Activated T-cell treated with anti-CD3 and anti-CD28 coated beads, Interleukin-2, amount 50 U/mL, for 72 hours (primary cell): ENCODE measurements around the gene PDIA2. TPM values are rescaled to one million over a fixed set of nuclear protein-coding genes. Genes with fewer than 3 reads are reported as not detected.

Source experiments
- ATAC-seq, 2 donors: fragments of 150-1000 bp; cut with Tn5 transposase; replicated peaks in 1 of 2; 2 replicates each; pipeline ENCODE4 v1.10.0; 2021; ENCODE audit warnings: moderate library complexity in 2 of 2, mild to moderate bottlenecking in 1 of 2
- DNase-seq, 2 donors: peaks; one replicate each; pipeline ENCODE4 v3.0.0; 2021 to 2022; ENCODE audit warnings: mixed read lengths in 1 of 2
- H3K27ac Mint-ChIP-seq: one replicate; pipeline ENCODE4 v1.8.0; 2022; ENCODE audit warnings: mild to moderate bottlenecking, moderate library complexity, mixed read lengths
- H3K27me3 Mint-ChIP-seq: one replicate; pipeline ENCODE4 v1.8.0; 2022; ENCODE audit warnings: low read depth, mixed read lengths
- H3K36me3 Mint-ChIP-seq, 2 donors: one replicate each; pipeline ENCODE4 v1.8.0; 2022; ENCODE audit warnings: mixed read lengths in 2 of 2, mild to moderate bottlenecking in 1 of 2; ENCODE audit not compliant: insufficient read depth in 2 of 2
- H3K4me1 Mint-ChIP-seq: one replicate; pipeline ENCODE4 v1.8.0; 2022; ENCODE audit warnings: low read depth, mixed read lengths
- H3K4me3 Mint-ChIP-seq, 2 donors: one replicate each; pipeline ENCODE4 v1.8.0; 2022; ENCODE audit warnings: mild to moderate bottlenecking in 2 of 2, mixed read lengths in 2 of 2, moderate library complexity in 2 of 2
- H3K9me3 Mint-ChIP-seq, 2 donors: one replicate each; pipeline ENCODE4 v1.8.0; 2022; ENCODE audit warnings: mixed read lengths in 2 of 2
- total RNA-seq, 2 donors: library from RNA; stranded (reverse); gene quantifications; one replicate each; pipeline ENCODE4 v1.2.3, GENCODE V29; 2022

Gene PDIA2
- total RNA-seq, 2 donors from 2014 or later, result 0.42 TPM; not detected in 1

DNA sequence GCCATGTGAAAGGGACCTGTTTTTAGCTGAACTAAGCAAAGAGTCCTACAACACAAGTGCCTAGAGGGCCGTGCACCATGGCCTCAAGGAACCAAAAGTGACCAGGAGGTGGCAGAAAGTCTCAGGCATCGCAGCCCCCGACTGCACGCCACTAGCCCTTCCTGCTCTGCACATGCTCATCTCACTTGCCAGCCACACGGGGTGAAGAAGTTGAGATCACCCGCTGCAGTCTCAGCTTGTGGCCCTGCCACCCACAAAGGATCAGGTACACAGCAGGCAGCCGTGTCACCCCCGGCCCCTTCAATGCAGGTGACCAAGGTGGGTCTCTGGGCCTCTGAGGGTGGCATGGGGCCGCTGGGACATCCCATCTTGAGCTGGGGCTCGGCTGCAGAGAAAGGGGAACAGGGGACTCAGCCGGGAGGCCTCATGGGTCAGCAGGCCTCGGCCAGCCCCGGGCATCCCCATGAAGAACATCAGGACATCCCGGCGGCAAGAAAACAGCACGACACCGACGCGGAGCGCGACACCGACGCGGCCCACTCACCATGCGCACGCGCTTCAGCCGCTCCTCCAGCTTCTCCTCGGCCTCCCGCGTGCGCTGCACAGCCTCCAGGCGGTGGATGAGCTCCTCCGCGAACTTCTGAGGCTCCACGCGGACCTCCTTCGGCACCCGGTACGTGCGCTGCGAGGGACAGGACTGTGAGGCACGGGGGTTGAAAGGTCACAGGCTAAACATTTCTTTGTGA, 21.0 kb downstream of the PDIA2 start:
- no peaks in the 10 kb centered on the region for H3K9me3 Mint-ChIP-seq
- no peak overlapping the region for H3K4me3 Mint-ChIP-seq
- ATAC-seq (no peak), DNase-seq (no peak)
- H3K4me1 Mint-ChIP-seq, result peaks cover 2% of the 10 kb centered on the region
- H3K27me3 Mint-ChIP-seq, result no peaks in the 10 kb centered on the region
- H3K36me3 Mint-ChIP-seq, result peaks cover 0 to 2% of the 10 kb centered on the region in 2 donors
- no peak overlapping the region for H3K27ac Mint-ChIP-seq

DNA sequence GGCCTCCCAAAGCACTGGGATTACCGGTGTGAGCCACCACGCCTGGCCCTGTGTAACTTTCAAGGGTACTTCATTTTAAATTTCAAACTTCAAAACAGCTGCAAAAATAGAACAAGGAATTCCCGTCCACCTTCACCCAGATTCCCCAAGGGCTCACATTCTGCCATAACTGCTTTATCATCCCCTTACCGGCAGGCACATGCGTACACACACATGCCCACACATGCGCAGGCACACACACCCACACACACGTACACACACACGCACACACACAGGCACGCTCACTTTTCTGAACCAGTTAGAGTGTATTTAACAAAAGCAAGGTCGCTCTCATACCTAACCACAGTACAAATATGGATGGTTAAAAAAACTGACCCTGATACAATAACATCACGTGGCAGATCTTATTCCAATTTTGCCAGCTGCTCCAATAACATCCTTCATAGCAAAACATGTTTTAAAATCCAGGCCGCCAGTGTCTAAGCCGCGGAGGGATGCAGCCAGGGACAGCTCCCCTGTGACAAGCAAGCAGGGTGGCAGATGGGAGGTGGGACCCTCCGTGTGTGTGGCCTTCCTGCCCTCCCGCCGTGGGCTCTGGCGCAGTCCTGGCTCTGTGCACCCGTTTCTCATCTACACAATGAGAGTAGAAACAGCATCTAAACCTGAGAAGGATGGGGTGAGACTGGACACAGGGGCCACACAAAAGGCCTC, 23.1 kb downstream of the PDIA2 start:
- Mint-ChIP-seq H3K4me1 (peaks cover 7% of the 10 kb centered on the region), H3K36me3 (peaks cover 0 to 2% of the 10 kb centered on the region in 2 donors), H3K4me3 (no peak overlapping the region), H3K27ac (no peak overlapping the region), H3K9me3 (no peaks in the 10 kb centered on the region), H3K27me3 (no peaks in the 10 kb centered on the region)
- DNase-seq (no peak), ATAC-seq (no peak)

DNA sequence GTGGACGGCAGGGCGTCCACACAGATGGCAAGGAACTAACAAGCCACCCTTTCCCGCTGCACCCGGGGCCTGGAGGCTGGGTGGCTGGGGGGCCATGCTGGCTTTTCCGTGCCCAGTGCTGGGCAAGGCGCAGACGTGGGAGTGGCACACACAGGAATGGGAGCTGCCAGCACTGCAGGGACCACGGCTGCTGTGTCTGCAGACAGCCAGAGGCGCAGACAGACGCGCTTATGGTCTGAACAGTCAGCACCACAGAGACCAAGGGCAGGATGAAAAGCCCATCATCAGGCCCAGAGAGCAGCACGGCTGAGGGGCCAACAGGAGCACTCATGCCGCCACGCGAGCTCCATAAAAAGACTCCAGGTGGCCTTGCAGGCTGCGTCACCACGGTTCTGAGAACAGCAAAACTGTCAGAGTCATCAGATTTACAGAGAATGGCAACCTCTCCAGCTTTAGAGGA, 24.0 kb downstream of the PDIA2 start:
- H3K27ac Mint-ChIP-seq, result no peak overlapping the region
- no peak overlapping the region for H3K4me3 Mint-ChIP-seq
- H3K27me3 Mint-ChIP-seq, result no peaks in the 10 kb centered on the region
- DNase-seq (no peak), ATAC-seq (no peak)
- H3K4me1 Mint-ChIP-seq, result peaks cover 7% of the 10 kb centered on the region
- H3K9me3 Mint-ChIP-seq, result no peaks in the 10 kb centered on the region
- peaks cover 0 to 2% of the 10 kb centered on the region in 2 donors for H3K36me3 Mint-ChIP-seq

DNA sequence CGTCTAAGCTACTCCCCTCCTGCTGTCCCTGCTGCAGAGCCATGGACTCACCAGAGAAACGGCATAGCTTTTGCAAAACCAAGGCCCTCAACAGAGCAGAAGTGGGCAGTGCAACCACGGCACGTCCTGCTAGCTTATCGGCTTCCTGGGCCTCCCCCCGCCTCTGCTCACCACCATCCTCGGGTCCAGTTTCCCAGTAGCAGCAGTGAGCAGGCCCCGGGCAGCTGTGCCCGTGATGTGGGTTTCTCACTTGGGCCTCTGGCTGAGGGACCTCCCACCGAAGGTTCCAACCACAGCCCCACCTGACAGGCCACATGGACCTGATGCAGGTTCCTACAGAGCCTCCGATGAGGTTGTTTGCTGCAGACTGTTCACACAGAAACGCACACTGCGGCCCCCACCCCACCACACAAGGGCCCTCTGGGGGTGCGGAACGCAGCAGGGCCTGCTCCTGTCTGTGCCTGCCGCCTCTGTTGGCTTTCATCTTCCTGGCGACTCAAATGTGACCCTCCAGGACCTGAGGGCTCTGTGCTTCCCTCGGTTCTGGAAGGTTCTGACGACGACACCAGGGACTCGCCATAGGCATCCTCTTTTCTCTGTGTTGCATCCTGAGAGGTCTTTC, 24.8 kb downstream of the PDIA2 start:
- Mint-ChIP-seq H3K36me3 (peaks cover 0 to 2% of the 10 kb centered on the region in 2 donors), H3K27ac (no peak overlapping the region), H3K4me1 (peaks cover 7% of the 10 kb centered on the region), H3K9me3 (no peaks in the 10 kb centered on the region), H3K27me3 (no peaks in the 10 kb centered on the region), H3K4me3 (no peak overlapping the region)
- no peak for ATAC-seq
- DNase-seq, result no peak

DNA sequence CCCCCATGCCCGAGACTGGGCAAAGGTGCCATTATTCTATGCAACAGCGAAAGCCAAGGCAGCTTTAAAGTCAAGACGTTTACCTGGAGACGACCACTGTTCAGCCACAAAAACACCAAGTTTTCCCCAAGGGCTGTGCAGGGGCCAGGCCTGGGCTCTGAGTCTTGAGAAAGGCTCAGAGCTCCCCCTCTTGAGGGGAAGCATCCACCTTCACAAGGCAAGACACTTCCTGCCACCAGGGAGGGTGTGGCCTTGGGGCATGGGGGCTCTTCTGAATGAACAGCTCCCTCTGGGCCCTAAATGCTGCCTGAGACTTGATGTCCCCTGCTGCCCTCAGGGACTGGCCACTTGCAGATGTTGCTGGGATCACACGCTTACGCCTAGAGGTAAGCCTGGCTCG, 26.5 kb downstream of the PDIA2 start:
- DNase-seq (no peak), ATAC-seq (peak; percentile 47 to 54)
- no peak overlapping the region for H3K27ac Mint-ChIP-seq
- H3K4me1 Mint-ChIP-seq, result peaks cover 7% of the 10 kb centered on the region
- peaks cover 0 to 2% of the 10 kb centered on the region in 2 donors for H3K36me3 Mint-ChIP-seq
- H3K9me3 Mint-ChIP-seq, result no peaks in the 10 kb centered on the region
- H3K4me3 Mint-ChIP-seq, result no peak overlapping the region
- H3K27me3 Mint-ChIP-seq, result no peaks in the 10 kb centered on the region

DNA sequence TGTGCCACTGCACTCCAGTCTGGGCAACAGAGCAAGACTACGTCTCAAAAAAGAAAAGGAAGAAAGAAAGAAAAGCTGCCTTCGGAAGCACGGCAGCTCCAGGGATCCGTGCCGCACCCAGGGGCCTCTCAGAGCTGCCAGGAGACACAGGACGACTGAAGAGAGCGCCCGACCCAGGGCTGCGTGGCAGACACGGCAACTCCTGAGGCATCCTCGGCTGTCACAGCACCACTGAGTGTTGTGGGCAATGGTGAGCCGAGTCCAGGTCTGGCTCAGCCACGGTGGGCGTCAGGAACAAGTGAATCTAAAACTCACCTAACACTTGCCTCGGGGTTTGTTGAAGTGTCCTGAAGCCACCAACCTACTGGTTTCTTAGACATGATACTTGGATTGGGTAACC, 28.8 kb downstream of the PDIA2 start:
- H3K9me3 Mint-ChIP-seq, result no peaks in the 10 kb centered on the region
- peaks cover 0 to 2% of the 10 kb centered on the region in 2 donors for H3K36me3 Mint-ChIP-seq
- DNase-seq (no peak), ATAC-seq (no peak)
- no peaks in the 10 kb centered on the region for H3K27me3 Mint-ChIP-seq
- no peak overlapping the region for H3K27ac Mint-ChIP-seq
- no peak overlapping the region for H3K4me3 Mint-ChIP-seq
- H3K4me1 Mint-ChIP-seq, result peaks cover 7% of the 10 kb centered on the region

DNA sequence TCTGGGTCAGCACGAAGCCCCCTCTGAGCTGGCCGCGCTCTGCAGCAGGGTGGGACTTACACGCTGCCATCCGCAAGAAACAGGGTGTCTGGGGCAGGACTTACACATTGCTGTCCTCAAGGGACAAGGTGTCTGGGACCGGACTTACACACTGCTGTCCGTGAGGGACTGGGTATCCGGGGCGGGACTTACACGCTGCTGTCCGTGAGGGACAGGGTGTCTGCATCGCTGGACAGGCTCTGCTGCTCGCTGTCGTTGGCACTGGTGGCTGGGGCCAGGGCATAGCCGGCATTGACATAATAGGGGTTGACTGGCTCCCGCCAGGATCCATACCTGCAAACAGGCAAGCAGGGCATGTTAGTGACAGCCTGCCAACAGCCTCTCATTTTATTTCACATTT, 31.4 kb downstream of the PDIA2 start:
- no peak for ATAC-seq
- Mint-ChIP-seq H3K27ac (no peak overlapping the region), H3K36me3 (peaks cover 0 to 2% of the 10 kb centered on the region in 2 donors), H3K9me3 (no peaks in the 10 kb centered on the region), H3K27me3 (no peaks in the 10 kb centered on the region), H3K4me1 (peaks cover 20% of the 10 kb centered on the region), H3K4me3 (no peak overlapping the region)
- no peak for DNase-seq

DNA sequence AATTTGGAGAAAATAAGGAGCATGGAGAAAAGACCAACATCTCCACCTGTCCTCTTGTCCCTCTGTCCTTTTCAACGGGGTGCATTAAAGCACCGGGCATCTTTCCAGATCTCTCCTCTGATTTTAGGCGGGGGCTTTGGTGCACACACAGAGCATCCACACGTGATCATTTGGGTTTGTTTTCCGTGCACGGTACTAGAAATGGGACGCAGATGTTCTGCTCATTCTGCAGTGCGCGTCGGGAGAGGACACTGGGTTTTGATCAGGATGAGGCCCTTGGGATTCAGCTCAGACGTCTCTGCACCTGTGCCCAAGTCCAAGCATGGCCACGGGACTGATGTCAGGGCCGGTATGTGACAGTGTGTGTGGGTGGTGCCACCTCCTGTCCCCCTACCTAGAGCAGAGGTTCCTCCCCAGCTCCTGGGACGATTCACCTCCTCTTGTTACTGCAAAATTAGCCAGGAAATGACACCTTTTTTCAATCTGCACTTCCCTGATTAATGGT, 31.9 kb downstream of the PDIA2 start:
- Mint-ChIP-seq H3K27me3 (no peaks in the 10 kb centered on the region), H3K9me3 (no peaks in the 10 kb centered on the region), H3K4me3 (no peak overlapping the region), H3K4me1 (peaks cover 22% of the 10 kb centered on the region), H3K36me3 (peaks cover 0 to 2% of the 10 kb centered on the region in 2 donors), H3K27ac (no peak overlapping the region)
- ATAC-seq (no peak), DNase-seq (no peak)

DNA sequence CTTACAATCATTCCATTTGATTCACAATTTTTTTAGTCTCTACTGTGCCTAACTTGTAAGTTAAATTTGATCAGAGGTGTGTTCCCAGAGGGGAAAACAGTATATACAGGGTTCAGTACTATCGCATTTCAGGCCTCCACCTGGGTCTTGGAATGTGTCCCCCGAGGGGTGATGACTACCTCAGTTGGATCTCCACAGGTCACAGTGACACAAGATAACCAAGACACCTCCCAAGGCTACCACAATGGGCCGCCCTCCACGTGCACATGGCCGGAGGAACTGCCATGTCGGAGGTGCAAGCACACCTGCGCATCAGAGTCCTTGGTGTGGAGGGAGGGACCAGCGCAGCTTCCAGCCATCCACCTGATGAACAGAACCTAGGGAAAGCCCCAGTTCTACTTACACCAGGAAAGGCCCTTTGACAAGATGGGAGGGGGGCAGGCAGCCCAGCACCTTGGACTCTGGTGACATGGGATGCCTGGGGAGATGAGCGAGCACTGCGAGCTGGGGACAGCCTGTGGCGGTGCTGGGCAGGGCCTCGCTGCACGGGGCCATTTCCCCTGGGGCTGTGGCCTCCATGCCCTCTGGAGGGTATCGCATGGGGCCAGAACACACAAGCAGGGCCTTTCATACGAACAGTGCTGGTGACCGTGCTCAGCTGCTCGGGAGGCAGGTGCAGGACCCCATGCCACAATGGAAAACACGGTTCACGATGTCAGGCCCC, 33.9 kb downstream of the PDIA2 start:
- H3K4me3 Mint-ChIP-seq, result no peak overlapping the region
- ATAC-seq (no peak), DNase-seq (no peak)
- H3K9me3 Mint-ChIP-seq, result no peaks in the 10 kb centered on the region
- peaks cover 35% of the 10 kb centered on the region for H3K4me1 Mint-ChIP-seq
- H3K36me3 Mint-ChIP-seq, result peaks cover 0 to 2% of the 10 kb centered on the region in 2 donors
- no peaks in the 10 kb centered on the region for H3K27me3 Mint-ChIP-seq
- H3K27ac Mint-ChIP-seq, result no peak overlapping the region

DNA sequence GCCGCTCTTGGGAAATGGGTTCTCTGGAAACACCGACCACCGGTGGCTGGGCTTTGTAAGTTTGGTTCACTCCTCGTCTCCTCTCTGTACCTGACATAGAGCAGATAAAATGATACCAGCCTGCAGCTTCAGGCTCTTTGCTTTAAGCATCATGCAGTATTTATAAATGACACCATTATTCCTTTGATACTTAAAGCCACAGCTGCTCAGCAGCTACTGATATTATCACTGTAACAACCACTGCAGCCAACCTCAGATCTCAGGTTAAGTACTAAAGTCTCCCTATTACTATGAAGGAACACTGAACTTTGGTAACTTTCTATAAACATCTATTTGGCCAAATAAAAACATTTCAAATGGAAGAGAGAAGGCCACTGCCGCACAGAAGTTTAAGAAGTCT, 34.6 kb downstream of the PDIA2 start:
- H3K27ac Mint-ChIP-seq, result no peak overlapping the region

DNA sequence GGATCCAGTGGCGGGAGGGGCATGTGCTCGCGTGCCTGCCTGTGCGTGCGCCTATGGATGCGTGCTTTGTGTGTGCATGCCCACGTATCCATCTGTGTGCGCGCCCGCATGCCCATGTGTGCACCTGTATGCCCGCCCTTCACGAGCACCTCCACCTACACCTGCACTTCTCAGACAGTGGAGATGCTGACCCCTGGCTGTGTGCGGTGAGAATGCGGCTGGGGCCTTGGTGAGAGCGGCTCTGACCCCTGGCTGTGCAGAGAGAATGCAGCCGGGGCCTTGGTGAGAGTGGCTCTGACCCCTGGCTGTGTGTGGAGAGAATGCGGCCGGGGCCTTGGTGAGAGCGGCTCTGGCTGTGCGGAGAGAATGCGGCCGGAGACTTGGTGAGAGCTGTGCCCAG, 35.7 kb downstream of the PDIA2 start:
- Mint-ChIP-seq H3K27ac (no peak overlapping the region), H3K4me3 (no peak overlapping the region), H3K4me1 (peaks cover 45% of the 10 kb centered on the region), H3K36me3 (peaks cover 0 to 2% of the 10 kb centered on the region in 2 donors), H3K9me3 (no peaks in the 10 kb centered on the region), H3K27me3 (no peaks in the 10 kb centered on the region)
- peak in 1 of 2 donors; percentile 18 for ATAC-seq
- DNase-seq, result peak in 1 of 2 donors; percentile 21

More for the DNA sequence above, 34.6 kb downstream of the PDIA2 start:
- Mint-ChIP-seq H3K4me1 (peaks cover 38% of the 10 kb centered on the region), H3K36me3 (peaks cover 0 to 2% of the 10 kb centered on the region in 2 donors), H3K9me3 (no peaks in the 10 kb centered on the region), H3K27me3 (no peaks in the 10 kb centered on the region), H3K4me3 (no peak overlapping the region)
- DNase-seq, result no peak
- ATAC-seq, result peak; percentile 36 to 39

DNA sequence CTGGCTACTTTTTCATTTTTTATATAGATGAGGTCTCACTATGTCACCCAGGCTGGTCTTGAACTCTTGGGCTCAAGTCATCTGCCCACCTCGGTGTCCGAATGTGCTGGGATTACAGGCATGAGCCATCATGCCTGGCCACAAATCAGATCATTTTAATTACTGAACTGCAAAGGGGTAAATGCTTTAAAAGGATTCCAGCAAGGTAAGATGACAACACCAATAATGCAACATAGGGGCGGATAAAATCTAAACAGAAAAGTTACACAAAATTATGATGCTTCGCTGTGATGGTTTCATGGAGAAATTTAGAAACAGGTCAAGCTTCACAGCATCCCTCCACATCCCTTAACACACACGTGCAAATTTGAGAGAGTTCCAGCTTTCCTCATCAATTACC, 37.2 kb downstream of the PDIA2 start:
- no peak overlapping the region for H3K4me3 Mint-ChIP-seq
- H3K36me3 Mint-ChIP-seq, result peaks cover 0 to 2% of the 10 kb centered on the region in 2 donors
- no peaks in the 10 kb centered on the region for H3K27me3 Mint-ChIP-seq
- DNase-seq (no peak), ATAC-seq (no peak)
- H3K27ac Mint-ChIP-seq, result no peak overlapping the region
- H3K9me3 Mint-ChIP-seq, result no peaks in the 10 kb centered on the region
- peaks cover 61% of the 10 kb centered on the region for H3K4me1 Mint-ChIP-seq
